HepG2 (cell line): Measurements from ENCODE around the gene TEKT5. TPM values are rescaled to one million over a fixed set of nuclear protein-coding genes. Genes with fewer than 3 reads are reported as not detected.

Source experiments
- BRCA1 ChIP-seq: sonication (generic); formaldehyde crosslinking; IDR thresholded peaks from 2 replicates; pipeline ENCODE4 v1.4.0; 2020; ENCODE audit warnings: missing genetic modification reagents
- FLYWCH1 ChIP-seq: sonication (generic); formaldehyde crosslinking; IDR thresholded peaks from 2 replicates; pipeline ENCODE4 v1.8.1; 2023; ENCODE audit warnings: mild to moderate bottlenecking, missing genetic modification reagents
- GLI4 ChIP-seq: sonication (generic); formaldehyde crosslinking; IDR thresholded peaks from 2 replicates; pipeline ENCODE4 v1.5.1; 2020; ENCODE audit warnings: missing genetic modification reagents, mild to moderate bottlenecking, moderate library complexity, borderline replicate concordance
- HDAC1 ChIP-seq: sonication (generic); formaldehyde crosslinking; IDR thresholded peaks from 2 replicates; pipeline ENCODE4 v1.5.1; 2020; ENCODE audit warnings: mild to moderate bottlenecking, missing genetic modification reagents
- JUND ChIP-seq: sonication (generic); formaldehyde crosslinking; IDR thresholded peaks from 2 replicates; pipeline ENCODE4 v1.8.0; 2022; ENCODE audit warnings: mild to moderate bottlenecking, missing genetic modification reagents
- MED13 ChIP-seq: sonication (generic); formaldehyde crosslinking; IDR thresholded peaks from 2 replicates; pipeline ENCODE4 v1.5.0; 2020; ENCODE audit warnings: missing genetic modification reagents
- MIXL1 ChIP-seq: IDR thresholded peaks from 2 replicates; pipeline ENCODE4 v1.6.1; 2016
- POLR2G ChIP-seq: fragments of 200-400 bp; formaldehyde crosslinking; IDR thresholded peaks from 2 replicates; pipeline ENCODE4 v1.6.1; 2018; ENCODE audit warnings: mild to moderate bottlenecking, low read depth, low read length, moderate library complexity
- RORA ChIP-seq: sonication (generic); formaldehyde crosslinking; IDR thresholded peaks from 2 replicates; pipeline ENCODE4 v1.5.0; 2020; ENCODE audit warnings: mild to moderate bottlenecking, missing genetic modification reagents, moderate library complexity
- SALL2 ChIP-seq: sonication (generic); formaldehyde crosslinking; IDR thresholded peaks from 2 replicates; pipeline ENCODE4 v1.8.1; 2023; ENCODE audit warnings: mild to moderate bottlenecking, missing genetic modification reagents, inconsistent platforms
- SMAD9 ChIP-seq: sonication (generic); formaldehyde crosslinking; IDR thresholded peaks from 2 replicates; pipeline ENCODE4 v1.5.1; 2020; ENCODE audit warnings: mild to moderate bottlenecking, missing genetic modification reagents
- ZNF12 ChIP-seq: sonication (generic); formaldehyde crosslinking; IDR thresholded peaks from 2 replicates; pipeline ENCODE4 v1.5.0; 2020; ENCODE audit warnings: missing genetic modification reagents
- ZNF274 ChIP-seq: sonication (generic); formaldehyde crosslinking; IDR thresholded peaks from 2 replicates; pipeline ENCODE4 v1.5.1; 2020; ENCODE audit warnings: mild to moderate bottlenecking, missing genetic modification reagents
- ZNF34 ChIP-seq: sonication (generic); formaldehyde crosslinking; IDR thresholded peaks from 2 replicates; pipeline ENCODE4 v1.4.0; 2020; ENCODE audit warnings: mild to moderate bottlenecking, missing genetic modification reagents, borderline replicate concordance
- ZNF570 ChIP-seq: sonication (generic); formaldehyde crosslinking; IDR thresholded peaks from 2 replicates; pipeline ENCODE4 v1.4.0; 2020; ENCODE audit warnings: mild to moderate bottlenecking, missing genetic modification reagents, borderline replicate concordance
- ZNF598 ChIP-seq: sonication (generic); formaldehyde crosslinking; IDR thresholded peaks from 2 replicates; pipeline ENCODE4 v1.5.1; 2020; ENCODE audit warnings: mild to moderate bottlenecking, missing genetic modification reagents, borderline replicate concordance
- polyA plus RNA-seq, 8 experiments: library from polyadenylated mRNA; depleted of rRNA in 3 of 8; stranded (reverse) in 7 of 8; unstranded in 1 of 8; fragments of >200 nt; fragmentation: Illumina TruSeq in 4 of 8; extraction: Trizol in 4 of 8; gene quantifications; 2 replicates each; pipeline versions ENCODE4 v1.2.1 to v1.2.3, GENCODE V29; 2011 to 2016; ENCODE audit warnings: low read depth in 4 of 8, missing spikeins in 1 of 8, mixed read lengths in 1 of 8; ENCODE audit not compliant: insufficient read depth in 1 of 8
- total RNA-seq, 5 experiments: library from RNA; depleted of rRNA; stranded (reverse); fragments of >200 nt; fragmentation: Illumina TruSeq; extraction: Trizol; gene quantifications; 2 replicates each; pipeline ENCODE4 v1.2.3, GENCODE V29; 2016; ENCODE audit warnings: low read depth in 1 of 5
- TF ChIP-seq, protein P1 (sequence below): sonication (generic); formaldehyde crosslinking; IDR thresholded peaks from 2 replicates; pipeline ENCODE4 v1.5.1; 2020; ENCODE audit warnings: mild to moderate bottlenecking, moderate library complexity, missing genetic modification reagents
- TF ChIP-seq, protein P2 (sequence below): sonication (generic); formaldehyde crosslinking; IDR thresholded peaks from 2 replicates; pipeline ENCODE4 v1.9.0; 2022; ENCODE audit warnings: low read depth, missing genetic modification reagents
- TF ChIP-seq, protein P3 (sequence below), 2 experiments: IDR thresholded peaks; 2 replicates each; pipeline ENCODE4 v1.6.1; 2011 to 2012; ENCODE audit warnings: low read length in 2 of 2, borderline replicate concordance in 1 of 2, low read depth in 1 of 2, mild to moderate bottlenecking in 1 of 2, moderate library complexity in 1 of 2
- TF ChIP-seq, protein P4 (sequence below): sonication (generic); formaldehyde crosslinking; conservative IDR thresholded peaks from 2 replicates; pipeline ENCODE4 v1.4.0; 2020; ENCODE audit warnings: missing genetic modification reagents

The TEKT5 gene
- total and polyA plus RNA-seq, 2 of the 13 experiments (the other 11 are each of a cell fraction or from before 2014, with no cell fraction given) = 0.16 TPM; not detected in 1

DNA sequence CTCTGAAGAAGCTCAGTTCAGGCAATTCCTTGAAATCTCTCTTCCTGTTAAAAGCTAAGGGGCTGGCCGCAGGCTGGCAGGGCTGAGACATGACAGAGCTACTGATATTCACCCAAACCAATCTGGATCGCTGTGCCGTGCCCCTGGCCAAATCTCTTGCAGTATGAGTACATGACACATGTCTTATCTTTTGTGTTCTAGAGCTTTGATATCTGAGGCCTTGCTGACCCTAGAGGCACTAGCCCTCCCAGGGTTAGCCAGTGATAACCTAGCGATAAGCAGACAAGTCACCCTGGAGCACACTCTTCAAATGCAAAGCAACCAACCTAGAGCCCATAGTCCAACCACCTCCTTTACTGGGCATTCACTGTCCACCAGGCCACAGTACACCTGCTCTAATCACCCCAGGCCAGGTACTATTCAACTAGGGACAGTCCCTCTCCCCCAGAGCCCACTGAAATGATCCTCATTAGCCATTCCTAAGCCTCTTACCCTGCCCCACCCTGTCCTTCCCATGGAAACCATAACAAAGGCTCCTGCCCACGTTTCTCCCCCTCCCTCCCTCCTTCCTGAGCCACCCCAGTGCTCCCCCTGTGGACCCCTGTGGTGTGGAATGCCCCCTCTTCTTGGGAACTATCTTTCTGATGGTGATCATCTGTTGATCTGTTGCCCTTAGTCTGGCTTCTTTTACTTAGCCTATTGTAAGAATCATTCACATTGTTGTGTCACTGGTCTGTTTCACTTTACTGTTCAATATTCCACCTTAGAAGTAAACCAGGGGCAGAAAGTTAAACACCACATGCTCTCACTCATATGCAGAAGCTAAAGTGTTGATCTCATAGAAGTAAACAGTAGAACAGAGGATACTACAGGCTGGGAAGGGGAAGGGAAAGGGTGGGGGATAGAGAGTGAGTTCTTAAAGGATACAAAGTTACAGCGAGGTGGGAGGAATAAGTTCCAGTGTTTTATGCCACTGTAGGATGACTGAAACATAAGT is 52.5 kb downstream of the TEKT5 start (continued):
- no peak for TF ChIP-seq BRCA1
- TF ChIP-seq MED13 (CRISPR knock-in tag) = no peak
- no peak for TF ChIP-seq FLYWCH1 (CRISPR knock-in tag)
- no peak for TF ChIP-seq JUND (CRISPR knock-in tag)
- TF ChIP-seq, protein P1, sequence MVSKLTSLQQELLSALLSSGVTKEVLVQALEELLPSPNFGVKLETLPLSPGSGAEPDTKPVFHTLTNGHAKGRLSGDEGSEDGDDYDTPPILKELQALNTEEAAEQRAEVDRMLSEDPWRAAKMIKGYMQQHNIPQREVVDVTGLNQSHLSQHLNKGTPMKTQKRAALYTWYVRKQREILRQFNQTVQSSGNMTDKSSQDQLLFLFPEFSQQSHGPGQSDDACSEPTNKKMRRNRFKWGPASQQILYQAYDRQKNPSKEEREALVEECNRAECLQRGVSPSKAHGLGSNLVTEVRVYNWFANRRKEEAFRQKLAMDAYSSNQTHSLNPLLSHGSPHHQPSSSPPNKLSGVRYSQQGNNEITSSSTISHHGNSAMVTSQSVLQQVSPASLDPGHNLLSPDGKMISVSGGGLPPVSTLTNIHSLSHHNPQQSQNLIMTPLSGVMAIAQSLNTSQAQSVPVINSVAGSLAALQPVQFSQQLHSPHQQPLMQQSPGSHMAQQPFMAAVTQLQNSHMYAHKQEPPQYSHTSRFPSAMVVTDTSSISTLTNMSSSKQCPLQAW = peak; percentile 73
- no peak for TF ChIP-seq ZNF570 (CRISPR knock-in tag)
- no peak for TF ChIP-seq ZNF598 (CRISPR knock-in tag)
- peak; percentile 58; the same call in 1 of the 2 replicates for TF ChIP-seq SALL2 (CRISPR knock-in tag)
- no peak for TF ChIP-seq ZNF34 (CRISPR knock-in tag)
- TF ChIP-seq HDAC1 (CRISPR knock-in tag) = 0 out of 2 replicates have a peak, but pooled peaks have one; percentile 41
- TF ChIP-seq, protein P2, sequence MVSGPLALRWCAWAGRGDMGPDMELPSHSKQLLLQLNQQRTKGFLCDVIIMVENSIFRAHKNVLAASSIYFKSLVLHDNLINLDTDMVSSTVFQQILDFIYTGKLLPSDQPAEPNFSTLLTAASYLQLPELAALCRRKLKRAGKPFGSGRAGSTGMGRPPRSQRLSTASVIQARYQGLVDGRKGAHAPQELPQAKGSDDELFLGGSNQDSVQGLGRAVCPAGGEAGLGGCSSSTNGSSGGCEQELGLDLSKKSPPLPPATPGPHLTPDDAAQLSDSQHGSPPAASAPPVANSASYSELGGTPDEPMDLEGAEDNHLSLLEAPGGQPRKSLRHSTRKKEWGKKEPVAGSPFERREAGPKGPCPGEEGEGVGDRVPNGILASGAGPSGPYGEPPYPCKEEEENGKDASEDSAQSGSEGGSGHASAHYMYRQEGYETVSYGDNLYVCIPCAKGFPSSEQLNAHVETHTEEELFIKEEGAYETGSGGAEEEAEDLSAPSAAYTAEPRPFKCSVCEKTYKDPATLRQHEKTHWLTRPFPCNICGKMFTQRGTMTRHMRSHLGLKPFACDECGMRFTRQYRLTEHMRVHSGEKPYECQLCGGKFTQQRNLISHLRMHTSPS (CRISPR knock-in tag) = peak; percentile 87
- peak; percentile 80; the same call in 1 of the 2 replicates for TF ChIP-seq ZNF12
- TF ChIP-seq POLR2G = no peak
- TF ChIP-seq RORA = no peak
- no peak for TF ChIP-seq SMAD9 (CRISPR knock-in tag)
- 0 out of 2 replicates have a peak, but pooled peaks have one; percentile 12 for TF ChIP-seq ZNF274 (CRISPR knock-in tag)
- TF ChIP-seq, protein P3, sequence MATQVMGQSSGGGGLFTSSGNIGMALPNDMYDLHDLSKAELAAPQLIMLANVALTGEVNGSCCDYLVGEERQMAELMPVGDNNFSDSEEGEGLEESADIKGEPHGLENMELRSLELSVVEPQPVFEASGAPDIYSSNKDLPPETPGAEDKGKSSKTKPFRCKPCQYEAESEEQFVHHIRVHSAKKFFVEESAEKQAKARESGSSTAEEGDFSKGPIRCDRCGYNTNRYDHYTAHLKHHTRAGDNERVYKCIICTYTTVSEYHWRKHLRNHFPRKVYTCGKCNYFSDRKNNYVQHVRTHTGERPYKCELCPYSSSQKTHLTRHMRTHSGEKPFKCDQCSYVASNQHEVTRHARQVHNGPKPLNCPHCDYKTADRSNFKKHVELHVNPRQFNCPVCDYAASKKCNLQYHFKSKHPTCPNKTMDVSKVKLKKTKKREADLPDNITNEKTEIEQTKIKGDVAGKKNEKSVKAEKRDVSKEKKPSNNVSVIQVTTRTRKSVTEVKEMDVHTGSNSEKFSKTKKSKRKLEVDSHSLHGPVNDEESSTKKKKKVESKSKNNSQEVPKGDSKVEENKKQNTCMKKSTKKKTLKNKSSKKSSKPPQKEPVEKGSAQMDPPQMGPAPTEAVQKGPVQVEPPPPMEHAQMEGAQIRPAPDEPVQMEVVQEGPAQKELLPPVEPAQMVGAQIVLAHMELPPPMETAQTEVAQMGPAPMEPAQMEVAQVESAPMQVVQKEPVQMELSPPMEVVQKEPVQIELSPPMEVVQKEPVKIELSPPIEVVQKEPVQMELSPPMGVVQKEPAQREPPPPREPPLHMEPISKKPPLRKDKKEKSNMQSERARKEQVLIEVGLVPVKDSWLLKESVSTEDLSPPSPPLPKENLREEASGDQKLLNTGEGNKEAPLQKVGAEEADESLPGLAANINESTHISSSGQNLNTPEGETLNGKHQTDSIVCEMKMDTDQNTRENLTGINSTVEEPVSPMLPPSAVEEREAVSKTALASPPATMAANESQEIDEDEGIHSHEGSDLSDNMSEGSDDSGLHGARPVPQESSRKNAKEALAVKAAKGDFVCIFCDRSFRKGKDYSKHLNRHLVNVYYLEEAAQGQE (IDR thresholded peaks at IDR 0.05; ENCODE audit: borderline replicate concordance in 1 of 2, low read depth in 1 of 2, low read length in 2 of 2) = no peak
- TF ChIP-seq MIXL1 (CRISPR knock-in tag) = 0 out of 2 replicates have a peak, but pooled peaks have one; percentile 45
- TF ChIP-seq, protein P4, sequence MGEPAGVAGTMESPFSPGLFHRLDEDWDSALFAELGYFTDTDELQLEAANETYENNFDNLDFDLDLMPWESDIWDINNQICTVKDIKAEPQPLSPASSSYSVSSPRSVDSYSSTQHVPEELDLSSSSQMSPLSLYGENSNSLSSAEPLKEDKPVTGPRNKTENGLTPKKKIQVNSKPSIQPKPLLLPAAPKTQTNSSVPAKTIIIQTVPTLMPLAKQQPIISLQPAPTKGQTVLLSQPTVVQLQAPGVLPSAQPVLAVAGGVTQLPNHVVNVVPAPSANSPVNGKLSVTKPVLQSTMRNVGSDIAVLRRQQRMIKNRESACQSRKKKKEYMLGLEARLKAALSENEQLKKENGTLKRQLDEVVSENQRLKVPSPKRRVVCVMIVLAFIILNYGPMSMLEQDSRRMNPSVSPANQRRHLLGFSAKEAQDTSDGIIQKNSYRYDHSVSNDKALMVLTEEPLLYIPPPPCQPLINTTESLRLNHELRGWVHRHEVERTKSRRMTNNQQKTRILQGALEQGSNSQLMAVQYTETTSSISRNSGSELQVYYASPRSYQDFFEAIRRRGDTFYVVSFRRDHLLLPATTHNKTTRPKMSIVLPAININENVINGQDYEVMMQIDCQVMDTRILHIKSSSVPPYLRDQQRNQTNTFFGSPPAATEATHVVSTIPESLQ (CRISPR knock-in tag) = no peak
- no peak for TF ChIP-seq GLI4
